ENCODE results near the gene ARL3. TPM values are rescaled to one million over a fixed set of nuclear protein-coding genes. Genes with fewer than 3 reads are reported as not detected.

ARL3 gene
- total and polyA plus RNA-seq, 2 experiments from 2014 or later, result 8.5 to 22.6 TPM

GRCh38 chr10:102673236-102673818 is 40.9 kb downstream of the ARL3 start:
- peaks cover 73% of the 10 kb centered on the region for H3K4me1 ChIP-seq (ENCODE audit: insufficient read depth)
- DNase-seq (ENCODE audit: low spot score), result no peak

More at GRCh38 chr10:102673236-102673818, 40.9 kb downstream of the ARL3 start:
- Mint-ChIP-seq H3K27me3 (ENCODE audit: insufficient read depth, low read depth, poor library complexity) (peaks cover 19% of the 10 kb centered on the region), H3K27ac (no peak overlapping the region; the same call in 1 of the 2 replicates), H3K4me3 (peak overlapping the region; percentile 51; the same call in 1 of the 3 replicates), H3K4me1 (peaks cover 74% of the 10 kb centered on the region), H3K36me3 (ENCODE audit: low read depth) (no peaks in the 10 kb centered on the region; the same call in 2 of the 3 replicates), H3K9me3 (no peaks in the 10 kb centered on the region)
- TF ChIP-seq, protein P1, sequence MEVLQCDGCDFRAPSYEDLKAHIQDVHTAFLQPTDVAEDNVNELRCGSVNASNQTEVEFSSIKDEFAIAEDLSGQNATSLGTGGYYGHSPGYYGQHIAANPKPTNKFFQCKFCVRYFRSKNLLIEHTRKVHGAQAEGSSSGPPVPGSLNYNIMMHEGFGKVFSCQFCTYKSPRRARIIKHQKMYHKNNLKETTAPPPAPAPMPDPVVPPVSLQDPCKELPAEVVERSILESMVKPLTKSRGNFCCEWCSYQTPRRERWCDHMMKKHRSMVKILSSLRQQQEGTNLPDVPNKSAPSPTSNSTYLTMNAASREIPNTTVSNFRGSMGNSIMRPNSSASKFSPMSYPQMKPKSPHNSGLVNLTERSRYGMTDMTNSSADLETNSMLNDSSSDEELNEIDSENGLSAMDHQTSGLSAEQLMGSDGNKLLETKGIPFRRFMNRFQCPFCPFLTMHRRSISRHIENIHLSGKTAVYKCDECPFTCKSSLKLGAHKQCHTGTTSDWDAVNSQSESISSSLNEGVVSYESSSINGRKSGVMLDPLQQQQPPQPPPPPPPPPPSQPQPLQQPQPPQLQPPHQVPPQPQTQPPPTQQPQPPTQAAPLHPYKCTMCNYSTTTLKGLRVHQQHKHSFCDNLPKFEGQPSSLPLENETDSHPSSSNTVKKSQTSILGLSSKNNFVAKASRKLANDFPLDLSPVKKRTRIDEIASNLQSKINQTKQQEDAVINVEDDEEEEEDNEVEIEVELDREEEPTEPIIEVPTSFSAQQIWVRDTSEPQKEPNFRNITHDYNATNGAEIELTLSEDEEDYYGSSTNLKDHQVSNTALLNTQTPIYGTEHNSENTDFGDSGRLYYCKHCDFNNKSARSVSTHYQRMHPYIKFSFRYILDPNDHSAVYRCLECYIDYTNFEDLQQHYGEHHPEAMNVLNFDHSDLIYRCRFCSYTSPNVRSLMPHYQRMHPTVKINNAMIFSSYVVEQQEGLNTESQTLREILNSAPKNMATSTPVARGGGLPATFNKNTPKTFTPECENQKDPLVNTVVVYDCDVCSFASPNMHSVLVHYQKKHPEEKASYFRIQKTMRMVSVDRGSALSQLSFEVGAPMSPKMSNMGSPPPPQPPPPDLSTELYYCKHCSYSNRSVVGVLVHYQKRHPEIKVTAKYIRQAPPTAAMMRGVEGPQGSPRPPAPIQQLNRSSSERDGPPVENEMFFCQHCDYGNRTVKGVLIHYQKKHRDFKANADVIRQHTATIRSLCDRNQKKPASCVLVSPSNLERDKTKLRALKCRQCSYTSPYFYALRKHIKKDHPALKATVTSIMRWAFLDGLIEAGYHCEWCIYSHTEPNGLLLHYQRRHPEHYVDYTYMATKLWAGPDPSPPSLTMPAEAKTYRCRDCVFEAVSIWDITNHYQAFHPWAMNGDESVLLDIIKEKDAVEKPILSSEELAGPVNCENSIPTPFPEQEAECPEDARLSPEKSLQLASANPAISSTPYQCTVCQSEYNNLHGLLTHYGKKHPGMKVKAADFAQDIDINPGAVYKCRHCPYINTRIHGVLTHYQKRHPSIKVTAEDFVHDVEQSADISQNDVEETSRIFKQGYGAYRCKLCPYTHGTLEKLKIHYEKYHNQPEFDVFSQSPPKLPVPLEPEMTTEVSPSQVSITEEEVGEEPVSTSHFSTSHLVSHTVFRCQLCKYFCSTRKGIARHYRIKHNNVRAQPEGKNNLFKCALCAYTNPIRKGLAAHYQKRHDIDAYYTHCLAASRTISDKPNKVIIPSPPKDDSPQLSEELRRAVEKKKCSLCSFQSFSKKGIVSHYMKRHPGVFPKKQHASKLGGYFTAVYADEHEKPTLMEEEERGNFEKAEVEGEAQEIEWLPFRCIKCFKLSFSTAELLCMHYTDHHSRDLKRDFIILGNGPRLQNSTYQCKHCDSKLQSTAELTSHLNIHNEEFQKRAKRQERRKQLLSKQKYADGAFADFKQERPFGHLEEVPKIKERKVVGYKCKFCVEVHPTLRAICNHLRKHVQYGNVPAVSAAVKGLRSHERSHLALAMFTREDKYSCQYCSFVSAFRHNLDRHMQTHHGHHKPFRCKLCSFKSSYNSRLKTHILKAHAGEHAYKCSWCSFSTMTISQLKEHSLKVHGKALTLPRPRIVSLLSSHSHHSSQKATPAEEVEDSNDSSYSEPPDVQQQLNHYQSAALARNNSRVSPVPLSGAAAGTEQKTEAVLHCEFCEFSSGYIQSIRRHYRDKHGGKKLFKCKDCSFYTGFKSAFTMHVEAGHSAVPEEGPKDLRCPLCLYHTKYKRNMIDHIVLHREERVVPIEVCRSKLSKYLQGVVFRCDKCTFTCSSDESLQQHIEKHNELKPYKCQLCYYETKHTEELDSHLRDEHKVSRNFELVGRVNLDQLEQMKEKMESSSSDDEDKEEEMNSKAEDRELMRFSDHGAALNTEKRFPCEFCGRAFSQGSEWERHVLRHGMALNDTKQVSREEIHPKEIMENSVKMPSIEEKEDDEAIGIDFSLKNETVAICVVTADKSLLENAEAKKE (CRISPR knock-in tag; IDR thresholded peaks at IDR 0.05), result no peak
- TF ChIP-seq STAT1 (IDR thresholded peaks at IDR 0.05; ENCODE audit: unreplicated experiment), result no peak
- TF ChIP-seq POLR2AphosphoS5 (IDR thresholded peaks at IDR 0.05; ENCODE audit: low read depth), result no peak
- no peak for TF ChIP-seq EZH2phosphoT487 (IDR thresholded peaks at IDR 0.05; ENCODE audit: unreplicated experiment)
- TF ChIP-seq ZNF331 (CRISPR knock-in tag; IDR thresholded peaks at IDR 0.05; ENCODE audit: low read depth), result no peak
- TF ChIP-seq ZNF114 (CRISPR knock-in tag; IDR thresholded peaks at IDR 0.05), result no peak
- TF ChIP-seq CTCF (conservative IDR thresholded peaks at IDR 0.05; ENCODE audit: low read depth in 2 of 2), result no peak
- TF ChIP-seq, protein P2, sequence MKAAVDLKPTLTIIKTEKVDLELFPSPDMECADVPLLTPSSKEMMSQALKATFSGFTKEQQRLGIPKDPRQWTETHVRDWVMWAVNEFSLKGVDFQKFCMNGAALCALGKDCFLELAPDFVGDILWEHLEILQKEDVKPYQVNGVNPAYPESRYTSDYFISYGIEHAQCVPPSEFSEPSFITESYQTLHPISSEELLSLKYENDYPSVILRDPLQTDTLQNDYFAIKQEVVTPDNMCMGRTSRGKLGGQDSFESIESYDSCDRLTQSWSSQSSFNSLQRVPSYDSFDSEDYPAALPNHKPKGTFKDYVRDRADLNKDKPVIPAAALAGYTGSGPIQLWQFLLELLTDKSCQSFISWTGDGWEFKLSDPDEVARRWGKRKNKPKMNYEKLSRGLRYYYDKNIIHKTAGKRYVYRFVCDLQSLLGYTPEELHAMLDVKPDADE (IDR thresholded peaks at IDR 0.05), result no peak
- no peak for TF ChIP-seq JUNB (IDR thresholded peaks at IDR 0.05; ENCODE audit: unreplicated experiment)
- no peak for TF ChIP-seq NANOG (IDR thresholded peaks at IDR 0.05; ENCODE audit: borderline replicate concordance)
- TF ChIP-seq EZH2 (IDR thresholded peaks at IDR 0.05; ENCODE audit: low read depth, unreplicated experiment), result no peak
- no peak for TF ChIP-seq REST (IDR thresholded peaks at IDR 0.05; ENCODE audit: unreplicated experiment)
- no peak for TF ChIP-seq CREB1 (CRISPR knock-in tag; IDR thresholded peaks at IDR 0.05; ENCODE audit: low read depth)
- H3K9me2 ChIP-seq (ENCODE audit: insufficient read depth), result no peaks in the 10 kb centered on the region
- no peak for ATAC-seq
- H3K4me3 ChIP-seq, result no peak overlapping the region; the same call in 1 of the 2 replicates
- no peak overlapping the region for H2AFZ ChIP-seq
- no peaks in the 10 kb centered on the region; the same call in 1 of the 2 replicates for H4K20me1 ChIP-seq (replicated peaks; ENCODE audit: insufficient read depth)
- H3K27me3 ChIP-seq (ENCODE audit: insufficient read depth), result no peaks in the 10 kb centered on the region
- H3K79me2 ChIP-seq (replicated peaks; ENCODE audit: insufficient read depth), result no peaks in the 10 kb centered on the region
- H3K36me3 ChIP-seq (ENCODE audit: insufficient read depth), result no peaks in the 10 kb centered on the region
- peaks cover 28% of the 10 kb centered on the region for H3F3A ChIP-seq (replicated peaks; ENCODE audit: low read depth)
- H3K4me2 ChIP-seq, result peak overlapping the region; percentile 46
- 0 out of 2 replicates have a peak overlapping the region, but pooled peaks have one; percentile 17 for H3K27ac ChIP-seq (ENCODE audit: low read depth)
